B cell (primary cell): ENCODE results near the gene TFAP2A. TPM values are rescaled to one million over a fixed set of nuclear protein-coding genes. Genes with fewer than 3 reads are reported as not detected.

ENCODE experiments used
- ATAC-seq: fragments of 200-7000 bp; cut with Tn5 transposase; one replicate; pipeline ENCODE4 v1.10.0; 2021; ENCODE audit warnings: low read depth, mild to moderate bottlenecking, moderate number of reproducible peaks, moderate library complexity
- CTCF ChIA-PET: fragments of 350-600 bp; sonication (Branson Sonifier 250); formaldehyde crosslinking; loops from one replicate; lab custom pipeline; 2021; ENCODE audit warnings: antibody characterized with exemption, inconsistent platforms; lab: Charles Lee
- POLR2A ChIA-PET: fragments of 350-600 bp; sonication (Branson Sonifier 250); formaldehyde crosslinking; loops from one replicate; lab custom pipeline; 2021; ENCODE audit warnings: antibody characterized with exemption; lab: Charles Lee
- DNase-seq: peaks from one replicate; pipeline ENCODE4 v3.0.0; 2013
- H2AFZ ChIP-seq: 2 replicates; pipeline ENCODE4 v1.6.1; 2012; ENCODE audit warnings: mild to moderate bottlenecking, low read depth, low read length; ENCODE audit not compliant: insufficient read depth, poor library complexity, severe bottlenecking
- H3K27ac ChIP-seq, 2 donors: 1 replicate in 1 of 2; 2 replicates in 1 of 2; pipeline ENCODE4 v1.5.1; 2012 to 2013; ENCODE audit warnings: low read length in 2 of 2, mild to moderate bottlenecking in 2 of 2, moderate library complexity in 1 of 2
- H3K27me3 ChIP-seq, 4 experiments: fragments of 200-600 bp in 1 of 4; sonication (generic) in 1 of 4; replicated peaks in 1 of 4; 1 replicate in 2 of 4; 2 replicates in 2 of 4; pipeline versions ENCODE4 v1.6.1 to v1.7.0; 2013 to 2016; ENCODE audit warnings: low read length in 3 of 4, mild to moderate bottlenecking in 2 of 4, mixed read lengths in 1 of 4, moderate library complexity in 1 of 4; ENCODE audit not compliant: insufficient read depth in 4 of 4, control insufficient read depth in 3 of 4; ENCODE audit errors: control extremely low read depth in 1 of 4
- H3K36me3 ChIP-seq, 2 experiments: replicated peaks in 1 of 2; 1 replicate in 1 of 2; 2 replicates in 1 of 2; pipeline versions ENCODE4 v1.6.1 to v1.7.1; 2013; ENCODE audit warnings: low read length in 1 of 2; ENCODE audit not compliant: insufficient read depth in 2 of 2, control insufficient read depth in 1 of 2; ENCODE audit errors: control extremely low read depth in 1 of 2, extremely low read depth in 1 of 2
- H3K4me1 ChIP-seq, 2 donors: fragments of 200-600 bp in 1 of 2; sonication (generic) in 1 of 2; 1 replicate in 1 of 2; 2 replicates in 1 of 2; pipeline versions ENCODE4 v1.5.1 to v1.6.1; 2013 to 2017; ENCODE audit warnings: low read length in 2 of 2; ENCODE audit not compliant: control insufficient read depth in 2 of 2, insufficient read depth in 2 of 2
- H3K4me2 ChIP-seq: replicated peaks from 2 replicates; pipeline ENCODE3; 2012; ENCODE audit warnings: mild to moderate bottlenecking, low read depth, low read length; ENCODE audit not compliant: poor library complexity, severe bottlenecking
- H3K4me3 ChIP-seq, 5 experiments: fragments of 200-600 bp in 1 of 5; sonication (generic) in 1 of 5; 1 replicate in 3 of 5; 2 replicates in 2 of 5; pipeline versions ENCODE4 v1.5.1 to v1.7.0; 2011 to 2016; ENCODE audit warnings: low read length in 4 of 5, mild to moderate bottlenecking in 4 of 5, low read depth in 2 of 5, control low read depth in 1 of 5, moderate library complexity in 1 of 5; ENCODE audit not compliant: insufficient read depth in 1 of 5; ENCODE audit errors: control extremely low read depth in 1 of 5, extremely low read depth in 1 of 5
- H3K79me2 ChIP-seq: fragments of 200-600 bp; sonication (generic); one replicate; pipeline ENCODE4 v1.6.0; 2016; ENCODE audit warnings: low read length; ENCODE audit not compliant: control insufficient read depth, insufficient read depth
- H3K9ac ChIP-seq: fragments of 200-600 bp; sonication (generic); 2 replicates; pipeline ENCODE4 v1.6.1; 2017; ENCODE audit warnings: mild to moderate bottlenecking, low read length, moderate library complexity
- H3K9me3 ChIP-seq, 3 donors: one replicate each; pipeline versions ENCODE4 v1.6.1 to v1.7.1; 2013; ENCODE audit warnings: low read length in 2 of 3; ENCODE audit not compliant: control insufficient read depth in 2 of 3, insufficient read depth in 1 of 3; ENCODE audit errors: control extremely low read depth in 1 of 3
- H4K20me1 ChIP-seq: 2 replicates; pipeline ENCODE4 v1.6.0; 2012; ENCODE audit warnings: mild to moderate bottlenecking, low read length; ENCODE audit not compliant: insufficient read depth, control insufficient read depth, poor library complexity, severe bottlenecking
- H3K27ac Mint-ChIP-seq: one replicate; pipeline ENCODE4 v1.8.0; 2021; ENCODE audit warnings: mixed read lengths
- H3K27me3 Mint-ChIP-seq: one replicate; pipeline ENCODE4 v1.8.0; 2021; ENCODE audit warnings: mixed read lengths
- H3K4me1 Mint-ChIP-seq: one replicate; pipeline ENCODE4 v1.8.0; 2021; ENCODE audit warnings: mixed read lengths
- H3K4me3 Mint-ChIP-seq: one replicate; pipeline ENCODE4 v1.8.0; 2021; ENCODE audit warnings: mixed read lengths
- H3K9me3 Mint-ChIP-seq: one replicate; pipeline ENCODE4 v1.8.0; 2022; ENCODE audit warnings: mixed read lengths; ENCODE audit not compliant: insufficient read depth
- CTCF ChIP-seq: fragments of 200-600 bp; IDR thresholded peaks from one replicate; pipeline ENCODE4 v1.8.0; 2022; ENCODE audit warnings: antibody characterized with exemption, mild to moderate bottlenecking
- EZH2 ChIP-seq: IDR thresholded peaks from 2 replicates; pipeline ENCODE4 v1.6.1; 2012; ENCODE audit warnings: borderline replicate concordance, low read depth, mild to moderate bottlenecking, moderate library complexity, low read length; ENCODE audit not compliant: insufficient read depth, poor library complexity, severe bottlenecking
- WGBS: methylation state at CpG from one replicate; pipeline ENCODE4 v1.1.5; 2013; ENCODE audit warnings: missing lambda C conversion rate; ENCODE audit not compliant: insufficient coverage; 5-methylcytosine and 5-hydroxymethylcytosine counted together
- intact Hi-C: fragments of 100-400 bp; cut with micrococcal nuclease; formaldehyde crosslinking; loops from one replicate; pipeline ENCODE4 v1.10.0; 2022
- polyA plus RNA-seq: library from polyadenylated mRNA; depleted of rRNA; stranded (reverse); fragments of >200 nt; gene quantifications from 2 replicates; pipeline ENCODE4 v1.2.3, GENCODE V29; 2012
- total RNA-seq, 2 donors: library from RNA; stranded (reverse); fragments of 120-200 nt in 1 of 2; gene quantifications; 1 replicate in 1 of 2; 2 replicates in 1 of 2; pipeline versions ENCODE4 v1.2.3 to v1.2.4, GENCODE V29; 2013 to 2022

The TFAP2A gene
- total and polyA plus RNA-seq, 2 donors (not counting 1 experiment from before 2014, with no cell fraction given), result not detected

DNA sequence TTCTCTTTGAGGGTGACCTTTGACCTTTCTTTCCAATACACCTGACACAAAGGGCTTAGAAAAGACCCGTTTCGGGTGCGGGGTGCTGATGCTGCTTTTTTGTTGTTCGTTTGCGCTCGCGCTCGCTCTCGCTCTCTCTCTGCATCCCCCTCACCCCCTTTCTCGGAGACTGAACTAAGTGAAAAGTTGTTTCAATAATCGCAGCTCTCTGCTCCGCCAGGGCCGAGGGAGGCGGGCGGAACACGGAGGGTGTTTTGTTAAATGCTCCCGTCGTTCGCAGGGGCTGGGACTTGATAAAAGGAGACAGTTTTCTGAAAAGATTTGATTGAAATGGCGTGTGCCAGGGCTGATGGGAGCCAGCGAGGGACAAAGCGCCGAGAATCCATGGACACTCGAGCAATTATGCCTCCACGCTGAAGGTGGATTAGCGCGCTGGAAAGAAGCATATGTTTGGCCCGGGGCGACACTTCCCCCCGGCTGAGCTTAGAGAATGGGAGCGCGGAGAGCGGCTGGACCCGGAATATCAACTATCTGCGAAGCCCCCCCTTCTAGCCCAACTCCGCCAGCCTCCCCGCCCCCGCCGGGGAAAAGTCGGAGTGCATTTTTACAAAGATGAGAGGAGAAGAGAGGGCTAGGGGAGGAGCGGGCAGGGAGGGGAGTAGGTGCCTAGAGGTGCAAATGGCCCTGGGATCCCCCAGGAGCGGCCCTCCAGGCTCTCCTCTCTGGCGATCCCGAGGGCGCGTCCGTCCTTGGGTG, 25.0 kb downstream of the TFAP2A start:
- DNase-seq, result no peak
- Mint-ChIP-seq H3K9me3 (no peaks in the 10 kb centered on the region), H3K4me3 (no peak overlapping the region), H3K4me1 (no peaks in the 10 kb centered on the region), H3K27ac (no peak overlapping the region), H3K27me3 (peaks cover 72% of the 10 kb centered on the region)
- no peaks in the 10 kb centered on the region for H4K20me1 ChIP-seq
- intact Hi-C loops, result loop anchor here (5.0 kb wide), 1 partner anchor 32 kb away; no protein-coding TSS in a partner anchor
- peaks cover 0 to 9% of the 10 kb centered on the region in 2 donors for H3K4me1 ChIP-seq
- H2AFZ ChIP-seq, result no peak overlapping the region
- TF ChIP-seq EZH2 (no peak), CTCF (no peak)
- H3K79me2 ChIP-seq, result no peaks in the 10 kb centered on the region
- no peak overlapping the region for H3K4me2 ChIP-seq
- CTCF ChIA-PET, result no interaction called here
- no peak overlapping the region for H3K9ac ChIP-seq
- no peak overlapping the region for H3K27ac ChIP-seq
- no peak for ATAC-seq
- POLR2A ChIA-PET, result interaction anchor here (0.6 kb wide), 1 partner anchor 11 kb away, joined by 8 read pairs; no protein-coding TSS in a partner anchor
- peaks cover 5 to 33% (median 12%) of the 10 kb centered on the region in 3 donors for H3K9me3 ChIP-seq
- H3K27me3 ChIP-seq, result peaks cover 0 to 81% (median 76%) of the 10 kb centered on the region in 4 experiments
- no peak overlapping the region for H3K4me3 ChIP-seq
- H3K36me3 ChIP-seq, result no peaks in the 10 kb centered on the region
- WGBS, result 13% methylated on average over 32 of the region's 47 CpGs
